SK-N-SH (cell line): ENCODE measurements around the gene ZNHIT3. TPM values are rescaled to one million over a fixed set of nuclear protein-coding genes. Genes with fewer than 3 reads are reported as not detected.

Source experiments
- CTCF ChIA-PET: fragments of 300-600, 350-600 bp; formaldehyde crosslinking; extraction: SDS; loops from one replicate; lab custom pipeline; 2021; lab: Yijun Ruan, JAX
- POLR2A ChIA-PET: fragments of 350-600 bp; sonication (Branson Sonifier 250); formaldehyde crosslinking; extraction: SDS; loops from one replicate; lab custom pipeline; 2020; ENCODE audit warnings: antibody characterized with exemption, inconsistent platforms; lab: Yijun Ruan, JAX
- DNase-seq: peaks from one replicate; pipeline ENCODE4 v3.0.0; 2012
- H2AFZ ChIP-seq: fragments of 200-600 bp; sonication (generic); 2 replicates; pipeline ENCODE4 v1.8.1; 2016; ENCODE audit warnings: antibody characterized with exemption, mild to moderate bottlenecking, low read depth
- H3F3A ChIP-seq: fragments of 200-600 bp; sonication (generic); replicated peaks from 2 replicates; pipeline ENCODE3; 2016; ENCODE audit warnings: antibody characterized with exemption, mild to moderate bottlenecking; ENCODE audit not compliant: insufficient read depth
- H3K27ac ChIP-seq, 2 experiments: fragments of 200-500 bp in 1 of 2; fragments of 200-600 bp in 1 of 2; sonication (Bioruptor generic) in 1 of 2; sonication (generic), shearing (Covaris generic) in 1 of 2; 2 replicates each; pipeline versions ENCODE4 v1.5.1 to v1.6.1; 2014 to 2016; ENCODE audit warnings: low read depth in 2 of 2, inconsistent platforms in 1 of 2, low read length in 1 of 2, mild to moderate bottlenecking in 1 of 2, mixed read lengths in 1 of 2
- H3K27me3 ChIP-seq: fragments of 200-600 bp; sonication (generic), shearing (Covaris generic); 2 replicates; pipeline ENCODE4 v1.6.1; 2016; ENCODE audit warnings: mixed run types; ENCODE audit not compliant: insufficient read depth
- H3K36me3 ChIP-seq, 2 experiments: fragments of 200-500 bp in 1 of 2; fragments of 200-600 bp in 1 of 2; sonication (Bioruptor generic) in 1 of 2; sonication (generic) in 1 of 2; replicated peaks in 1 of 2; 2 replicates each; pipeline versions ENCODE3 to v1.5.1; 2014 to 2016; ENCODE audit warnings: low read length in 1 of 2, mild to moderate bottlenecking in 1 of 2; ENCODE audit not compliant: insufficient read depth in 2 of 2, control insufficient read depth in 1 of 2
- H3K4me1 ChIP-seq, 2 experiments: fragments of 200-500 bp in 1 of 2; fragments of 200-600 bp in 1 of 2; sonication (Bioruptor generic) in 1 of 2; sonication (generic), shearing (Covaris generic) in 1 of 2; 2 replicates each; pipeline versions ENCODE4 v1.5.1 to v1.6.1; 2014 to 2016; ENCODE audit warnings: low read depth in 1 of 2, low read length in 1 of 2, mixed run types in 1 of 2; ENCODE audit not compliant: insufficient read depth in 2 of 2, control insufficient read depth in 1 of 2
- H3K4me2 ChIP-seq: fragments of 200-600 bp; sonication (generic), shearing (Covaris generic); 2 replicates; pipeline ENCODE4 v1.6.1; 2017; ENCODE audit warnings: mixed run types
- H3K4me3 ChIP-seq, 2 experiments: fragments of 200-500 bp in 1 of 2; fragments of 200-600 bp in 1 of 2; sonication (Bioruptor generic) in 1 of 2; sonication (generic), shearing (Covaris generic) in 1 of 2; 2 replicates each; pipeline versions ENCODE4 v1.5.1 to v1.8.1; 2014 to 2016; ENCODE audit warnings: low read depth in 2 of 2, inconsistent platforms in 1 of 2, low read length in 1 of 2, mild to moderate bottlenecking in 1 of 2, mixed read lengths in 1 of 2, moderate library complexity in 1 of 2
- H3K79me2 ChIP-seq: fragments of 200-600 bp; sonication (generic); 2 replicates; pipeline ENCODE4 v1.8.1; 2017; ENCODE audit warnings: mild to moderate bottlenecking; ENCODE audit not compliant: insufficient read depth
- H3K9ac ChIP-seq: fragments of 200-600 bp; sonication (generic); 2 replicates; pipeline ENCODE4 v1.6.1; 2017; ENCODE audit warnings: mixed run types
- H3K9me2 ChIP-seq: fragments of 200-600 bp; sonication (generic); 2 replicates; pipeline ENCODE4 v1.6.1; 2017; ENCODE audit warnings: mixed run types
- H3K9me3 ChIP-seq: fragments of 200-600 bp; sonication (generic); 2 replicates; pipeline ENCODE4 v1.6.1; 2017; ENCODE audit warnings: mixed run types, mild to moderate bottlenecking, moderate library complexity
- H4K20me1 ChIP-seq: fragments of 200-600 bp; sonication (generic); 2 replicates; pipeline ENCODE4 v1.6.1; 2017; ENCODE audit warnings: mild to moderate bottlenecking, mixed run types; ENCODE audit not compliant: insufficient read depth
- CTCF ChIP-seq: fragments of 200-600 bp; sonication (generic); IDR thresholded peaks from 2 replicates; pipeline ENCODE4 v1.6.1; 2017; ENCODE audit warnings: antibody characterized with exemption, mild to moderate bottlenecking, moderate library complexity
- EP300 ChIP-seq, 2 experiments: IDR thresholded peaks; 2 replicates each; pipeline versions ENCODE4 v1.4.0 to v1.6.1; 2012; ENCODE audit warnings: borderline replicate concordance in 1 of 2, low read depth in 1 of 2, low read length in 1 of 2
- FOXJ3 ChIP-seq: sonication (generic); formaldehyde crosslinking; IDR thresholded peaks from 2 replicates; pipeline ENCODE4 v1.5.1; 2020; ENCODE audit warnings: mild to moderate bottlenecking, missing genetic modification reagents
- FOXM1 ChIP-seq: IDR thresholded peaks from 2 replicates; pipeline ENCODE4 v1.4.0; 2012; ENCODE audit warnings: low read depth, mild to moderate bottlenecking
- GABPA ChIP-seq: IDR thresholded peaks from 2 replicates; pipeline ENCODE4 v1.4.0; 2012; ENCODE audit warnings: low read depth, mild to moderate bottlenecking
- IRF3 ChIP-seq: fragments of 150-350 bp; IDR thresholded peaks from 2 replicates; pipeline ENCODE4 v1.6.1; 2016; ENCODE audit warnings: mild to moderate bottlenecking, low read depth, low read length
- JUND ChIP-seq: IDR thresholded peaks from 2 replicates; pipeline ENCODE4 v1.4.0; 2012
- MAX ChIP-seq: IDR thresholded peaks from 2 replicates; pipeline ENCODE4 v1.4.0; 2012; ENCODE audit warnings: low read depth
- MXI1 ChIP-seq: IDR thresholded peaks from 2 replicates; pipeline ENCODE4 v1.6.1; 2012; ENCODE audit warnings: mild to moderate bottlenecking, low read depth, low read length, improper control_type of control experiment
- POLR2AphosphoS5 ChIP-seq: IDR thresholded peaks from 2 replicates; pipeline ENCODE4 v1.6.1; 2012; ENCODE audit warnings: low read depth, low read length
- RCOR1 ChIP-seq: fragments of 150-350 bp; IDR thresholded peaks from 2 replicates; pipeline ENCODE4 v1.6.1; 2017; ENCODE audit warnings: antibody characterized with exemption, low read length
- REST ChIP-seq: IDR thresholded peaks from 2 replicates; pipeline ENCODE4 v1.6.1; 2012; ENCODE audit warnings: mild to moderate bottlenecking, low read depth, low read length, moderate library complexity
- RXRA ChIP-seq: IDR thresholded peaks from 2 replicates; pipeline ENCODE4 v1.4.0; 2012; ENCODE audit warnings: low read depth, mild to moderate bottlenecking, borderline replicate concordance
- SIN3A ChIP-seq: IDR thresholded peaks from 2 replicates; pipeline ENCODE4 v1.6.1; 2012; ENCODE audit warnings: low read depth, mild to moderate bottlenecking, low read length, moderate library complexity, borderline replicate concordance
- SMC3 ChIP-seq: IDR thresholded peaks from 2 replicates; pipeline ENCODE4 v1.6.1; 2012; ENCODE audit warnings: low read depth, low read length, improper control_type of control experiment
- TAF1 ChIP-seq: IDR thresholded peaks from 2 replicates; pipeline ENCODE4 v1.6.1; 2012; ENCODE audit warnings: low read depth, mild to moderate bottlenecking, low read length, moderate library complexity, borderline replicate concordance
- TEAD4 ChIP-seq: IDR thresholded peaks from 2 replicates; pipeline ENCODE4 v1.4.0; 2012; ENCODE audit warnings: mild to moderate bottlenecking, borderline replicate concordance; ENCODE audit not compliant: insufficient read depth
- USF2 ChIP-seq: fragments of 150-350 bp; IDR thresholded peaks from 2 replicates; pipeline ENCODE4 v1.6.1; 2017; ENCODE audit warnings: antibody characterized with exemption, low read length, low read depth, borderline replicate concordance
- ZBTB33 ChIP-seq: IDR thresholded peaks from 2 replicates; pipeline ENCODE4 v1.4.0; 2012; ENCODE audit warnings: low read depth, borderline replicate concordance
- WGBS: methylation state at CpG from one replicate; pipeline ENCODE4 v1.1.6; 2017; ENCODE audit warnings: low lambda C conversion rate; 5-methylcytosine and 5-hydroxymethylcytosine counted together
- polyA plus RNA-seq, 3 experiments: library from polyadenylated mRNA; depleted of rRNA; stranded (reverse); fragments of >200 nt; gene quantifications; 2 replicates each; pipeline ENCODE4 v1.2.3, GENCODE V29; 2012

The ZNHIT3 gene
- polyA plus RNA-seq, 1 of the 3 experiments (the other 2 are of a cell fraction), result 59.9 TPM

- TF ChIP-seq TEAD4 (no peak), RXRA (no peak)
These were observed 8.6 kb downstream of the ZNHIT3 start (continued) for GRCh38 chr17:36495076-36495578.

- peaks cover 18% of the 10 kb centered on the region for H3K79me2 ChIP-seq
- CTCF ChIA-PET, result interaction anchor here (1.5 to 4.4 kb wide), 2 partner anchors 13 kb away, joined by 13 to 22 read pairs; no protein-coding TSS in a partner anchor
- no peaks in the 10 kb centered on the region for H3K9me3 ChIP-seq
- H3K4me3 ChIP-seq, result no peak overlapping the region
- H3K4me2 ChIP-seq, result no peak overlapping the region
- no peak overlapping the region for H3K9ac ChIP-seq
- no peak for DNase-seq
- no peak overlapping the region for H2AFZ ChIP-seq
- POLR2A ChIA-PET, result interaction anchor here (0.7 kb wide), 1 partner anchor 14 kb away, joined by 3 read pairs; no protein-coding TSS in a partner anchor
- no peaks in the 10 kb centered on the region for H3K9me2 ChIP-seq
- no peak for TF ChIP-seq JUND
- no peak for TF ChIP-seq USF2
- TF ChIP-seq ZBTB33, result no peak
- TF ChIP-seq REST, result no peak
- TF ChIP-seq FOXM1, result no peak
- TF ChIP-seq CTCF, result no peak
- TF ChIP-seq MAX, result no peak
- TF ChIP-seq RXRA, result no peak
- TF ChIP-seq FOXJ3 (CRISPR knock-in tag), result no peak
- no peak for TF ChIP-seq GABPA
- no peak for TF ChIP-seq TAF1
- TF ChIP-seq SIN3A, result no peak
- no peak for TF ChIP-seq EP300 (IDR thresholded peaks at IDR 0.05; ENCODE audit: borderline replicate concordance in 1 of 2, low read depth in 1 of 2, low read length in 1 of 2)
- no peak for TF ChIP-seq SMC3
- TF ChIP-seq IRF3, result no peak
- no peak; the same call in 1 of the 2 replicates for TF ChIP-seq POLR2AphosphoS5
- TF ChIP-seq RCOR1, result no peak
- TF ChIP-seq MXI1, result no peak
- TF ChIP-seq, all 33 proteins: peak for 0
- 94% methylated on average over 4 of the region's 9 CpGs for WGBS
- H4K20me1 ChIP-seq, result peaks cover 3% of the 10 kb centered on the region; the same call in 1 of the 2 replicates
- peaks cover 0 to 22% of the 10 kb centered on the region in 2 experiments; a peak in 1 of 4 replicates for H3K4me1 ChIP-seq
- H3F3A ChIP-seq, result no peaks in the 10 kb centered on the region
- H3K36me3 ChIP-seq, result peaks cover 46 to 65% of the 10 kb centered on the region in 2 experiments
- no peak overlapping the region; a peak in 1 of 4 replicates for H3K27ac ChIP-seq
- no peaks in the 10 kb centered on the region for H3K27me3 ChIP-seq
These were observed 9.7 kb downstream of the ZNHIT3 start for GRCh38 chr17:36496018-36496789.
